Effector CD4-positive, alpha-beta T cell (primary cell): Measurements from ENCODE around the gene ADARB1.
"Not testable (repeated sequence)": the region's sequence is repeated elsewhere in the genome, so short reads cannot be mapped to it uniquely, and the experiment has no call there.

Experiments used
- DNase-seq: peaks from one replicate; pipeline ENCODE4 v3.0.0-alpha.2; 2020

ADARB1 gene

DNA sequence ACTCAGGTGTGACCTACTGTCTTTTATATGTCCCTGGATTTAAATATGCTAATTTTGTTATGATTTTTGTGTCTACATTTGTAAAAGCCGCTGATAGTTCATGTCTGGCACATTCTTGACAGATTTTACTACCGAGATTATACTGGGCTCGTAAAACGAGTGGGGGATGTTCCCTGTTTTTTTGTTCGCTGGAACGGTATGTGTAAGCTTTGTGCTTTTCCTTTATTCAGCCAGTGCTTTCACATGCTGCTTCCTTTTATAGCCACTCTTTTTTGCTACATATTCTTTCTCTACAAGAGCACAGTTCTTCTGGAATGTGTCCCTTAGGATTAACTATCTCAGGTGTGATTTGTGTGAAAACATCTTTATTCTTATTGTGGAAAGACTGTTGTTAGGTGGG, 46.6 kb downstream of the ADARB1 start:
- DNase-seq = no peak

DNA sequence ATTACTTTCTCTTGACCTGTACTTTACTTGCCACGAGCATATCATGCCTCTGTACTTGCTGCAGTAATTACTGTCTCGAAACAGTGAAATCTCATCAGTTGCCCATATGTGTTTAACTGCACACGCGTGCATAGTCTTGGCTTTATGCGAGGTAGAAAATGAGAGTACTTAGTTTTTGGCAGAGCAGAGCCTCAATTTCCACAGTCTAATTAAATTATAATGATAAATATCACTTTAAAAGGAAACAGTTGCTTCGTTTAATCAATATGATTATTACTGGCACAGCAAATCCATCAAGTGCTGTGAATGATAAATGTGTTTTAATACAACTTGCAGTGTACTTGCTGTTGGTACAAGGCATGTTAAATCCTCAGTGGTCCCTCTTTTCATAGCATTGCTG, 47.6 kb downstream of the ADARB1 start:
- DNase-seq = no peak

GRCh38 chr21:45122432-45123132, 48.2 kb downstream of the ADARB1 start:
- DNase-seq = no peak

DNA sequence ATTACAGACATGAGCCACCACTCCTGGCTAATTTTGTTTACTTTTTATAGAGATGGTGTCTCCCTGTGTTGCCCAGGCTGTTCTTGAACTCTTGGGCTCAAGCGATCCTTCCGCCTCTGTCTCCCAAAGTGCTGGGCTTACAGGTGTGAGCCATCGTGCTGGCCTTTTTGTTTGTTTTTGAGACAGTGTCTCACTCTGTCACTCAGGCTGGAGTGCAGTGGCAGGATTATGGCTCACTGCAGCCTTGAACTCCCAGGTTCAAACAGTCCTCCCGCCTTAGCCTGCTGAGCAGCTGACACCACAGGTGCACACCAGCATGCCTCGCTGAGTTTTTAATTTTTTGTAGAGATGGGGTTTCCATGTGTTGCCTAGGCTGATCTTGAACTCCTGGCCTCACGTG, 49.1 kb downstream of the ADARB1 start:
- no peak for DNase-seq

DNA sequence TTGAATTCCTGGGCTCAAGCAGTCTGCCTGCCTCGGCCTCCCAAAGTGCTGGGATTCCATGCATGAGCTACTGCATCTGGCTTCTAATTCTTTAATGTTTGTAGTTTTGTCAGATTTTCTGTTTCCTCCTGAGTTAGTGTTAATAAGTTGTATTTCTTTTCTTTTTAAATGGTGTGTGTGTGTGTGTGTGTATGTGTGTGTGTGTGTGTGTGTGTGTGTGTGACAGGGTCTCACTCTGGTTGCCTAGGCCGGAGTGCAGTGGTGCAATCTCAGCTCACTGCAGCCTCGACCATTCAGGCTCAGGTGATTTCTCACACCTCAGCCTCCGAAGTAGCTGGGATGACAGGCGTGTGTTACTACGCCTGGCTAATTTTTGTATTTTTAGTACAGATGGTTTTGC, 50.2 kb downstream of the ADARB1 start:
- DNase-seq = no peak

- no peak for DNase-seq
These were observed 51.0 kb downstream of the ADARB1 start for GRCh38 chr21:45125357-45125756.

- DNase-seq = no peak
These were observed 51.8 kb downstream of the ADARB1 start for GRCh38 chr21:45126204-45126626.

GRCh38 chr21:45126983-45127382, 52.6 kb downstream of the ADARB1 start:
- no peak for DNase-seq

DNA sequence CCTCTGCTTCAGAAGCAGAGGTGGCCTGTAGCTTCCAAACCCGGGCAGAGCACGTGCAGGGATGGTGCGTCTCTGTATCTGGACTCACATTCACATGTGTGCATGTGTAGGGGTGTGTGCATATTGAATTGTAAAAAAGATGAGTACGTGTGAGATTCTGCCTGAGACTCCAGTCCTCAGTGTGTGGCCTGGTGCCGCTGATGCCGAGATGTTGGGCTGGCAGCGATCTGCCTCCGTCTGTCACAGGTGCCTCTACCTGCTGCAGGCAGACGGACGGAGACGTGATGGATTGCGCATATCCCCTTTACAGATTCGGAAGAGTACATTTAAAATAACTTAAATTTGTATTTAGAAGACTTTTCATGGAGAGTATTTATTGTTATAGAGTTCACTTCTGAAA, 53.6 kb downstream of the ADARB1 start:
- DNase-seq = no peak

GRCh38 chr21:45128613-45129188, 54.3 kb downstream of the ADARB1 start:
- DNase-seq = peak; percentile 71

- no peak for DNase-seq
These were observed 55.0 kb downstream of the ADARB1 start for GRCh38 chr21:45129189-45129923.

DNA sequence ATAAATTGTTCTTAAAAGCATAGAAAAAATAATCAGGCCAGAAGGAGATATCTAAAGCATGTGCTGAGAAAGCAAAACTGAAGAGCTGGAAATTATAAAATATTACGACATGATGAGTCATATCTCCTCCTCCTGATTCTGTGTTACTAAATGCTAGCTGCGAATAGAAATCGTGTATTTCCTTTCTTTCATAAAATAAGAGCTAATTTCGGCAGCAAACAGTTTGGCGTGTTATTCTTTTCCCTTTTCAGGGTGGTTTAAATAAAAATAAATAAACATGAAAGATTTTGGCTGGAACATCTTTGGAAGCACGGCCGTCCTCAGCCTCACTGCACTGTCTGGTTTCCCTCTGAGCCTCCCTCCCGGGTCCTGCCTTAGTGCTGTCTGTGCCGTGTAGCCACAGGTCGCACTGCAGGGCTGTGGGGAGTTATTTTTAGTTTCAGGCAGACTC, 56.0 kb downstream of the ADARB1 start:
- DNase-seq = no peak

DNA sequence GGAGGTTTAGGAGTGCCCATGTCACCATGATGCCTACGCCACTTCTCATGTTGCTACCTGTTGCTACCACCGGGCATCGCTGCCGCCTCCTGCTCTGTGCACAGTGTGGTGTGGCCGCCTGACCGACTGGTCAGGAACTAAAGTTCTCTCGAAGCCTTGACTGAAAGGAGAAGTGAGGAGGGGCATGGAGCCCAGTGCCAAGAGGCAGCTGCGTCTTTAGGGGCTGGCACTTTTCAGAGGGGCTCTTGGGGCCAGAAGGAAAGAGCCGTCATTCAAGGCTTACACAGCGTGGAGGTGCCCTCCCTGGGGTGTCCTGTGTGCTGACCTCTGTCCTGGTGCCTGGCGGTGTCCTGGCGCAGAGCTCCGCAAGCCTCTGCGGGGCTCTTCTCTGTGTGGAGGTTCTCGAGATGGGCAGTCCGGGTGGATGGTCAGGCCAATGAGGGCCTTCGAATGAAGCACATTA, 57.2 kb downstream of the ADARB1 start:
- no peak for DNase-seq

DNA sequence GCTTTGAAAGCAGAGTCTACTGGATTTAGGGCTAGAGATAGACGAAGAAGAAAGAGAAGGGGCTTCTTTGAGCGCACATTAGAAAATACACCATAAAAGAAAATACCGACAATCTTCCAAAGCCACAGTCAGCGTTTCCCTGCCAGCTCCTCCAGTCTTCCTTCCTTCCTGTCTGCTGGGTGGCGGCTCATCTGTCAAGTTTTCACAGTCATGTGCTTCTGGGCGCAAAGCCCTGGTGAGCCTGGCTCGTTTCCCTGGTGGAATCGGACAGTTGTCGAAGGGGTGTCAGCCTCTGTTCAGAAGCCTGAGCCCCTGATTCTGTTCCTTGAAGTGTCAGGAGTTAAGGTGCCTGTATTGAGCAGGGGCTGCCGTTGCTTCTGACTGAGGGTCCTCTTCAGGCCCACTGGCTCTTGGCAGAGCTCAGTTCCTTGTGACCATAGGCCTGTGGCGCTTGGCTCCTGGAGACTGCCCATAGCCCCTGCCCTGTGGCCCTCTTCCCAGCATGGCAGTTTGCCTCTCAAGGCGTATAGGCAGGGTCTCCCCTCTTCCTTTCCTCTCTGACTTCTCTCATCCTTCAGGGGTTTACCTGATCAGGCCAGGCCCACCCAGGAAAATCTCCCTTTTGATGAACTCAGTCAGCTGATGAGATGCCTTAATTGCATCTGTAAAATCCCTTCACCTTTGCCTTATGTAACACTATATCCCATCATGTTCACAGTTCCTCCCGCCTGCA, 58.6 kb downstream of the ADARB1 start:
- DNase-seq = no peak

DNA sequence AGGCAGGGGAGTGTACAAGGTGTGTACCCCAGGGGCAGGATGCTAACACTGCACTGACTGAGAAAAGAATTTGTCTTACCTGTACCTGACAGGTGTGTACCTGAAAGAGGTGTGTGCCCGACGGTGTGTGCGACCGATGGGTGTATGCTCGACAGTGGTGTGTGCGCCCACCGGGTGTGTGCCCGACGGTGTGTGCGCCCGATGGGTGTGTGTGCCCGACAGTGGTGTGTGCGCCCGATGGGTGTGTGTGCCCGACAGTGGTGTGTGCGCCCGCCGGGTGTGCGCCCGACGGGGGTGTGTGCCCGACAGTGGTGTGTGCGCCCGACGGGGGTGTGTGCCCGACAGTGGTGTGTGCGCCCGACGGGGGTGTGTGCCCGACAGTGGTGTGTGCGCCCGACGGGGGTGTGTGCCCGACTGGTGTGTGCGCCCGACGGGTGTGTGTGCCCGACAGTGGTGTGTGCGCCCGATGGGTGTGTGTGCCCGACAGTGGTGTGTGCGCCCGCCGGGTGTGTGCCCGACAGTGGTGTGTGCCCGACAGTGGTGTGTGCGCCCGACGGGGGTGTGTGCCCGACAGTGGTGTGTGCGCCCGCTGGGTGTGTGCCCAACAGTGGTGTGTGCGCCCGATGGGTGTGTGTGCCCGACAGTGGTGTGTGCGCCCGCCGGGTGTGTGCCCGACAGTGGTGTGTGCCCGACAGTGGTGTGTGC, 59.3 kb downstream of the ADARB1 start:
- DNase-seq = not testable (repeated sequence)

DNA sequence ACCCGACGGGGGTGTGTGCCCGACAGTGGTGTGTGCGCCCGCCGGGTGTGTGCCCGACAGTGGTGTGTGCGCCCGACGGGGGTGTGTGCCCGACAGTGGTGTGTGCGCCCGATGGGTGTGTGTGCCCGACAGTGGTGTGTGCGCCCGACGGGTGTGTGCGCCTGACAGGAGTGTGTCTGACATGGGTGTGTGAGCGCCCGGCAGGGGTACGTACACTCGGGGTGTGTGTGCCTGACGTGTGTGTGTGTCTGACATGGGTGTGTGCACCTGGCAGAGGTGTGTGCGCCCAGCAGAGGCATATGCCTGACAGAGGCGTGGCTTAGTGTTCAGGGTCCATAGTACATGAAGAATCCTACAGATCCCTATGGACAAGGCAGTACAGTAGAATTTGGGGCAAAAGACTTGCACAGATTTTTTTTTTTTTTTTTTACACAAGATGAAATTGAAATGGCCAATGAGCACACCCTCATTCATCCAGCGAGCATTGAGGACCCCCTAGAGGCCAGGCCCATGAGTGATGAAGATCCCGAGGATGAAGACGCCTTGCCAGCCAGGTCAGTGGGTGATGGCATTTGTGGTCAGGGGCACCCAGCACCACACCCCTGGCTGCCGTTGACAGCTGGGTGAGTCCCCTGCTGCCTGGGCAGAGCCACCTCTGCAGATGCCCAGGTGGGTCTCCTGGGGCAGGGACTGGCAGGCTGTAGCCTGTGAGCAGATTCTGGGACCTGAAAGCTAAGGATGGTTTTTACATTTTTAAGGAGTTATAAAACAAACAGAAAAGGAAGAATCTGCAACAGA, 60.1 kb downstream of the ADARB1 start:
- DNase-seq = no peak

GRCh38 chr21:45135122-45135521, 60.7 kb downstream of the ADARB1 start:
- DNase-seq = no peak

DNA sequence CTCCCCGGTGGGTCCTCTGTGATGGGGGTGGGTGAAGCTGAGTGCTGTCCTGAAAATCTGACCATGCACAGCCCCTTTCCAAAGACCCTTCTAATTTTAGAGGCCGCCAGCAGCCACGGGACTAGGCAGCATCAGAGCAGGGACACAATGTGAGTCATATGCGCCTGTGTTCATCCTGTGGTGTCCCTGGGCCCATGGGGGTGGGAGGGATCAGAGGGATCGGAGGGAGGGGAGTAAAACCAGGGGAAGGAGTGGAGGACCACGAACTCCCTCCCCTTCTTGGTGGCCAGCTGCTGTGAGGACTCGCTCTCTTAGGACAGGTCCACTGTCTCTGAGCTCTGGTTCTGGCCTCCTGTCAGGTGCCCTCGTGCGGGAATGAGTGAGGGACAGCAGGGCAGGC, 61.5 kb downstream of the ADARB1 start:
- DNase-seq = no peak

- DNase-seq = no peak
These were observed 62.1 kb downstream of the ADARB1 start for GRCh38 chr21:45136500-45136899.

GRCh38 chr21:45136927-45137611, 62.7 kb downstream of the ADARB1 start:
- DNase-seq = peak; percentile 47

- DNase-seq = no peak
These were observed 63.2 kb downstream of the ADARB1 start for GRCh38 chr21:45137612-45137937.
